CD4-positive, alpha-beta T cell treated with Interleukin-4 for 1 hour (primary cell): ENCODE measurements around the gene ADAMTS14.

ENCODE experiments used
- DNase-seq, 2 donors: peaks; one replicate each; pipeline ENCODE4 v3.0.0-alpha.2; 2020 to 2022

Gene ADAMTS14

DNA sequence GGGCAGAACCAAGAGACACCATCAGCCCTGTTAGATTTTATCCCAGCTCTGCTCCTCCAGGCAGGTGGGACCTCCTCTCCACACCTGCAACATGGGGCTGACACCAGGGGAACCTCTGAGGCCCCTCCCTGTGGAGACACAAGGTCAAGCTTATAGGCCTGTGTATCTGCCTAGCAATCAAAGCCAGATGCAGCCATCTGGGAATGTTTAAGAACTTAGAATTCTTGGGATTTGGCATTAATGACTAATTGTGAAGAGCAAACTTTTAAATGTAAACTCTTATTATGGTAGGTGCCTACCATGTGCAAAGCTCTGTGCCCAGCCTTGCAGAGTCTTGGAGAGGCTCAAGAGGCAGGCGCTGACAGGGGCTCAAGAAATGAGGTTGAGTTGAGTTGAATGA, 60.7 kb downstream of the ADAMTS14 start:
- DNase-seq, result no peak

GRCh38 chr10:70735161-70735560, 62.9 kb downstream of the ADAMTS14 start:
- no peak for DNase-seq

DNA sequence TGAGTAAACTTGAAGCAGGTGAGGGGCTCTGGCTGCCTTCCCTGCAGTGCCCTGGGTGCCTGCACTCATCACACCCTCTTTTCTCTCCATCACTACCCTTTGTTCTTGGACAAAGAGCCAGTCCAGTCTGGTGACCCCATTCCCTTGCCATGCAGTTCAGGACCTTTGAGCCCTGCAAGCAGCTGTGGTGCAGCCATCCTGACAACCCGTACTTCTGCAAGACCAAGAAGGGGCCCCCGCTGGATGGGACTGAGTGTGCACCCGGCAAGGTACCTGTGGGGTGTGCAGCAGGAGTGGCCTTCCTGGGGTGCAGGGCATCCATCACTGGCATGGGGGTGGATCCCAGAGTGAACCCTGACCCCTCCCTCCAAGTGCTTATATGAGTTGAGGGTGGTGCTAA, 64.2 kb downstream of the ADAMTS14 start:
- DNase-seq, result no peak

- DNase-seq, result no peak
These were observed 64.9 kb downstream of the ADAMTS14 start for GRCh38 chr10:70737250-70737649.

DNA sequence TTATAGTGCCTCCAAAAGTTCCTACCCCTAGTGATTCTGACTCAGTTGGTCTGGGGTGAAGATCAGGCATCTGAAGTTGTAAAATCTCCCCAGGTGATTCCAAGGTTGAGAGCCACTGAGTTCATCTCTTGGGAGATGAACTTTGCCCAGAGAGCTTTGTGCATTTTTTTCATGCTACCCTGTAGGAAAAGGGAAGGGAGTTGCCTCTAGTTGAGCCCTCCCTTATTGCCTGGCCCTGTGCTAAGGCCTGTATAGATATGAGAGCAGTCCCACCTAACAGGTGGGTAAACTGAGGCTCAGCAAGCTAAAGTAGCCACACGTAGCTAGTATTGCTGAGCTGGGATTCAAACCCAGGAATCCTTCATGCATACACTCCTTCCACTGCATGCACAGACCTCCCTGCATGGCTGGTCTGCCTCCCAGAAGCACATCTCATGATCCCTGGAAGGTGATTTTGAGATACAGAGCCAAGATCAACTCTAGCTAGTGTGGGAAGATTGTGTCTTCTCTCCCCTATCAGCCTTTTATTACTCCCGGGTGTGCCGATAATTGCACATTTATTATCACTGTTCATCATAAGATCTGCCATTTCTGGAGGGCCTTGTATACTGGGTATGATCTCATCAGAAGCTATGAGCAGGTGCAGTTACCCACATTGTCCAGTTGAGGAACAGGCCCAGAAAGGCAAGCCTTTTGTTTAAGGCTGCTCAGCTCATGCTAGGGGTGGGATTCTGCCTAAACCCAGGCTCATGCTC, 65.9 kb downstream of the ADAMTS14 start:
- DNase-seq, result no peak

DNA sequence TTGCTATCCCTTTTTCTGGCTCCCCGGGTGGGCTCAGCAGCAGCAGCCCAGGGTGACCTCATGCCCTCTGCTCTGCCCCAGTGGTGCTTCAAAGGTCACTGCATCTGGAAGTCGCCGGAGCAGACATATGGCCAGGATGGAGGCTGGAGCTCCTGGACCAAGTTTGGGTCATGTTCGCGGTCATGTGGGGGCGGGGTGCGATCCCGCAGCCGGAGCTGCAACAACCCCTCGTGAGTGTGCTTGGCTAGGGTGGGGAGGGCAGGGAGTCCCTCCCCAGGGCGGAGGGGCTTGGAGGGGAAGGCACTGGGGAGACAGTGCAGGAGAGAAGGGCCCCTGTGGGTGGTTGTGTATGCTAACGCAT, 66.4 kb downstream of the ADAMTS14 start:
- DNase-seq, result no peak

- DNase-seq, result no peak
These were observed 68.3 kb downstream of the ADAMTS14 start for GRCh38 chr10:70740406-70741288.

DNA sequence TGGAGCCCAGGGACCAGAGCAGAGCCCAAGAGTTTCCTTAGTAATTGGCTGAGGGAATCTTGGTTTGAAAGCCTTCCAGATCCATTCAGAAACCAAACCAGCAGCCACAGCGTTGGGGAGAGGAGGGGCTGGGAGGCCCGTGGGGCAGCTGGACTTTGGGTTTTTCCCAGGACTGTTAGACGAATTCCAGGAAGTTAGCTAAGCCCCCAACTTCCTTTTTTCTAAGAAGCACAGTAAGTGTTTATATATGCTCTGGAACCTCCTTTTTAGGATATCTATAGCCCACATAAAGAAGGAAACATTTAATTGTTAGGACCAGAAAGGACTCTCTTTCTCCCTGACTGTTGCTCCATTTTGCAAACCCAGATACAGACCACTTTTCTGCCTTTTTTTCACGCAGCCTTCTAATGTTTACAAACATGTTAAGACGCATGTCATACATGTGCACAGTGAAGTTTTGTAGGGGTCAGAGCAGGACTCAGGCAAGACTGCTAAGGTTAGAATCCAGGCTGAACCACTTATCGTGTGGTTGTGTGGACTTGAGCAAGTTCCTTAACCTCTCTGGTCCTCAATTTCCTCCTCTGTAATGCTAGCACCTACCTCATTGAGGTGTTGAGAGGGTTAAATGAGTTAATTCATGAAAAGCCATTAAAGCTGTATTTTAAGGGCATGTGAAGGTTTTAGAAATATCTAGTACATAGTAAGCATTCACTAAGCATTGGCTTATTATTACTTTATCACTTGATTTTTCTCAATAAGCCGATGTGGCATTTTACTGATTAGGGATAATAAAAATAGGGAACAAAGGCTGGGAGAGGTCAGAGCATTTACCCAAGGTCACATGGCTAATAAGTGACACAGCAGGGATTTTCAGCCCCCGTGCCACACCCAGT, 70.5 kb downstream of the ADAMTS14 start:
- DNase-seq, result no peak

DNA sequence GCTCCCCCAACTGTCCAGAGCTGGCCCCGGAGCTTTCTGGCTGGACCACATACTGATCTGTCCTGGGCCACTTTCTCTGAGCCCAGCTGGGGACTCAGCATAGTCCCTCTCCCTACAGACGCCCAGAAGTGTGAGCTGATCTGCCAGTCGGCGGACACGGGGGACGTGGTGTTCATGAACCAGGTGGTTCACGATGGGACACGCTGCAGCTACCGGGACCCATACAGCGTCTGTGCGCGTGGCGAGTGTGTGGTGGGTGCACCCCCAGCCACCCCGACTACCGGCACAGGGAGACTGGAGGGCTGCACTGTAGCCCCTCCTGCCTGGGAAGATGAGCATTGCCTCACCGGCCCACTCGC, 71.1 kb downstream of the ADAMTS14 start:
- no peak for DNase-seq

GRCh38 chr10:70743879-70744278, 71.6 kb downstream of the ADAMTS14 start:
- DNase-seq, result no peak

- DNase-seq, result no peak
These were observed 72.4 kb downstream of the ADAMTS14 start for GRCh38 chr10:70744617-70745143.

DNA sequence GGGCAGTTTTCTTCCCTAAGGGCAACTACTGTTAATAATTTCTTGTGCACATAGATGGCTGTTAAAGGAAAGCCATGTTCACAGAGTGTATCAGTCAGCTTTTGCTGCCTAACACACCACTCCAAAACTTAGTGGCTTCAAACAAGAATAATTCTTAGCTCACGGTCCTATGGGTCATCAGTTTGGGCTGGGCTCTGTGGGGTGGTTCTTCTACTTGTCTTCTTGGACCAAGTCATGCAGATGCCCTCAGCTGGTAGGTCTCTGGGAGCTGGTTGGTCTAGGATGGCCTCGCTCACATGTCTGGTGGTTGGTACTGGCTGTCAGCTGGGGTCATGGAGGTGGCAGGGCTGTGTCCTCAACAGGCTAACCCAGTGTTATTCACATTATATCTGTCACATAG, 73.2 kb downstream of the ADAMTS14 start:
- no peak for DNase-seq

- no peak for DNase-seq
These were observed 75.1 kb downstream of the ADAMTS14 start for GRCh38 chr10:70747192-70747965.

GRCh38 chr10:70748305-70748704, 76.0 kb downstream of the ADAMTS14 start:
- no peak for DNase-seq

GRCh38 chr10:70748801-70749573, 76.7 kb downstream of the ADAMTS14 start:
- DNase-seq, result no peak

DNA sequence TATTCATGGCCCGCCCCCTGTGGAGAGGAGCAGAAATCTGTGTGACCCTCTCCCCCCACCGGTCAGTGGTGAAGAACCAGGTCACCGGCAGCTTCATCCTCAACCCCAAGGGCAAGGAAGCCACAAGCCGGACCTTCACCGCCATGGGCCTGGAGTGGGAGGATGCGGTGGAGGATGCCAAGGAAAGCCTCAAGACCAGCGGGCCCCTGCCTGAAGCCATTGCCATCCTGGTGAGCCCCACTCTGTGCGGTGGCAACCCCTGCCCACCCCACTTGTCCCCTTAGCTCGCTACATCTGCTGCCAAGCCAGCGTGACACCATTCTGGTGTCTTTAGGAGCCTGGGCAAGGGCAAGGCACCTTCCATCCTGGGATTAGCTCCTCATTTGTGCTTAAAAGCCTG, 77.5 kb downstream of the ADAMTS14 start:
- no peak for DNase-seq

DNA sequence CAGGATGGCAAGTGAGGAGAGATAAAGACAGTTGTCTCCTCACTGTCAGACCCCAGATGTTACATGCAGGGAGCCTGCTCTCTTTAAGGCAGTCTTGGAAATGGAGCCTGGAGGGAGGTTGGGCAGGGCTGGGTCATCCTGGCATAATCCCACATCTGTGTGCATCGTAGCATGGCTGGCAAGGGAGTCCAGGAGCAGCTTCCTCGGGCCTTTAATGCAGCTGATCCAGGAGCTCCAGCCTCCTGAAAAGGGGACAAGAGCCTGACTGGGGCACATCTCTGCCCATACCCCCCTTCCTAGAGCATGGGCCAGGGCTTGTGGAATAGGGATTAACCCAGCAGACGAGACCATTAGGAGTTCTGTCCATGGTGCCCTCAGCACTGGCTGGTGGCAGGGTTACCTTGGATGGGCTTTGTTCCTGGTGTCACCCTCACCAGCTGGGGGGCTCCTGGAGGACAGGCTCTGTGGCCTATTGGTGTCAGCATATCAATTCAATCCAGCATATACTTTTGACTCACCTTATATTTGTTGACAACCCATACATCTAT, 77.9 kb downstream of the ADAMTS14 start:
- DNase-seq, result no peak

DNA sequence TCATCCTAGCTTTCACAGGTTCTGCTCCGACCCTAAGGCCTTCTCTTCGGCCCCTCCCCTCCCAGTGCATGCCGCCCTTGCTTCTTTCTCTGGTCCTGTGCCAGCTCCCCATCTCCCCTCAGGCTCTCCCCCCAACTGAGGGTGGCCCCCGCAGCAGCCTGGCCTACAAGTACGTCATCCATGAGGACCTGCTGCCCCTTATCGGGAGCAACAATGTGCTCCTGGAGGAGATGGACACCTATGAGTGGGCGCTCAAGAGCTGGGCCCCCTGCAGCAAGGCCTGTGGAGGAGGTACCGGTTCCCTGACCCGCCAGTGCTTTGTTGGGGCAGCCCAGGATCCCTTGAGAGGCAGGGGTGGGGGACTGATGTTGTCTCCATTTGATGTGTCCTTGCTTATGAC, 79.0 kb downstream of the ADAMTS14 start:
- no peak for DNase-seq

DNA sequence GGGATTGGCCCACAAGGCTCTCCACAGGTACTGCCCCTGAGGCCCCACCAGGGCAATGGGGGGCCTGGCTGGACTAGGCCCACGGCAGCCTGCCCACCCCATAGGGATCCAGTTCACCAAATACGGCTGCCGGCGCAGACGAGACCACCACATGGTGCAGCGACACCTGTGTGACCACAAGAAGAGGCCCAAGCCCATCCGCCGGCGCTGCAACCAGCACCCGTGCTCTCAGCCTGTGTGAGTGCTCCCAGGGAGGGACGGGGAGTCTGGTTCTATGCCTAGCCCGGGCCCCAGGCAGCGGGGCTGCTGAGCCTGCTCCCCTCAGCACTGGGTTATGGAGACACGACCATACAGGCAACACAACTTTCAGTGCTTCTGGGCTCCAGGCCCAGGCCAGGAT, 79.7 kb downstream of the ADAMTS14 start:
- no peak for DNase-seq

GRCh38 chr10:70752571-70752970, 80.3 kb downstream of the ADAMTS14 start:
- DNase-seq, result no peak

DNA sequence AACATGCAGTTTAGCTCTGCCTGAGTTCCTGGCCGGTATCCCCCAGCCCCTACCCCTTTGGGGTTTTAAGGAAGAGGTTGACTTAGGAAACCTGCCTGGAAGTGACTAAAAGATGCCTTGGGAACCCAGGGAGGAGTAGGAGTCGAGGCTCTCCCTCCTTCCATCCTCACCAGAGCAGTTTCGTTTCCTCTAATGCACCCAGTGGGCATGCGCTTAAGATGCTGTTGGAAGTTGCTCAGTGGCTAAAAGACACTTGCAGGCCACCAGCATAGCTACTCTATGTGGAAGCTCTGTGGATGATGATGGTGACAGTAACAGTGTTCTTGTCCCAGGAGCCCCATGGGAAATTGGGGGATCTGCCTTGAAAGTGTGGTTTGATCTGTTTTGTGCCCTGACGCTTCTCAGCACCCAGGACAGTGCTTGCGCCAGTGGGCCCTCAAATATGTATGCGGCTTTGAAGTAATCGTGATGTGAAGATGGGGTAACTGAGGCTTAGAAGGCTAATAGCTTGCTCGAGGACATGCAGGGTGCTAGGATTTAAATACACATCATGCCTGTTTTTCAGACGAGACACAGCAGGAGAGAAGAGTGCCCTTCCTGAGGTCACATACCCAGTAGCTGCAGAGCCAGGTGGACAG, 80.8 kb downstream of the ADAMTS14 start:
- no peak for DNase-seq
